ENCODE measurements around the gene SUPT5H. TPM values are rescaled to one million over a fixed set of nuclear protein-coding genes. Genes with fewer than 3 reads are reported as not detected.
A peak's percentile ranks its signal among the peaks of the same experiment; 100 is the strongest.

SUPT5H gene
- 42.3 and 48.4 TPM in 2 replicates for total RNA-seq (2014; rRNA removed; shearing (Covaris generic))
- polyA plus RNA-seq (2014; cell fraction: nucleus; rRNA removed): 77.1 and 211 TPM in 2 replicates

DNA sequence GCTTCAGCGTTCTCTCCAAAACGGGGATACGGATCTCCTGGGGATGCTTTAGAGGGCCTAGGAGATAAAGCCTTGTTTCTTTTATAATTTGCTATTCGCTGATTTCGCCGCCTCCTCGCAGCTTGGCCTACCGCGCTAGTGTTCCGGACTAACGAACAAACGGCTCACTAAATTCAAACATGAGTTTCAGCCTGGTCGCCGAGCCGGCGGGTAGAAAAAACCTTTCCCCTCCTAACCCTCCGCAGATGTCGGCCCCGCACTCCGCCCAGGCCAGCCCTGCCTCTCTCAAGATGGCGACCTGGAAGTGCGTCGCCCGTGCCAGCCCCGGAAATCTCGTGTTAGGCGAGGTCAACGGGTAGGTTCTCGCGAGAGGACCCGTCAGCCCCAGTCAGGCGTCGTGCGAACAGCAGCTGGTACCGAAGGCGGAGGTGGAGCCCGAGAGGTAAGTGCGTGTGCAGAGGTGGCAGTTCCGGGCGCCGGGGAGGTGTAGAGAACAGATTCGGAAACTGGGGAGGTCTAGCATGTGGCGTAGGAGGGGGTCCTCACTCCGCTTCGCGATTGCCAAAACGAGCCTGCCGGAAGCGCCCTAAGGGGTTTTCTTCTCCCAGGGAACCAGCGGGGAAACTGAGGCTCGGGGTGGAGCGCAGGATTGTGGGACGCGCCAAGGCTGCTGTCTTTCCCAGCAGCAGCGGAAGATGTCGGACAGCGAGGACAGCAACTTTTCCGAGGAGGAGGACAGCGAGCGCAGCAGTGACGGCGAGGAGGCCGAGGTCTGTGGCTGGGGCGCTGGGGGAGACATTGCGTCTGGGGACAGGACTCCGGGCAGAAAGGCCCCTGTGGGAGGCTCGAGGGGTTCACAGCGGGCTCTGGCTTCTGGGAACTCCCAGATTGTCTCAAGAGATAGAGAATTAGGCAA, at the start of gene SUPT5H:
SUPT5H (plus strand) TSS at position 387 of the 916 bp plus-strand sequence; CDS start at position 696, 309 bp downstream.
- peak; percentile 95 for DNase-seq (ENCODE audit: extremely low read depth, low read depth)

DNA sequence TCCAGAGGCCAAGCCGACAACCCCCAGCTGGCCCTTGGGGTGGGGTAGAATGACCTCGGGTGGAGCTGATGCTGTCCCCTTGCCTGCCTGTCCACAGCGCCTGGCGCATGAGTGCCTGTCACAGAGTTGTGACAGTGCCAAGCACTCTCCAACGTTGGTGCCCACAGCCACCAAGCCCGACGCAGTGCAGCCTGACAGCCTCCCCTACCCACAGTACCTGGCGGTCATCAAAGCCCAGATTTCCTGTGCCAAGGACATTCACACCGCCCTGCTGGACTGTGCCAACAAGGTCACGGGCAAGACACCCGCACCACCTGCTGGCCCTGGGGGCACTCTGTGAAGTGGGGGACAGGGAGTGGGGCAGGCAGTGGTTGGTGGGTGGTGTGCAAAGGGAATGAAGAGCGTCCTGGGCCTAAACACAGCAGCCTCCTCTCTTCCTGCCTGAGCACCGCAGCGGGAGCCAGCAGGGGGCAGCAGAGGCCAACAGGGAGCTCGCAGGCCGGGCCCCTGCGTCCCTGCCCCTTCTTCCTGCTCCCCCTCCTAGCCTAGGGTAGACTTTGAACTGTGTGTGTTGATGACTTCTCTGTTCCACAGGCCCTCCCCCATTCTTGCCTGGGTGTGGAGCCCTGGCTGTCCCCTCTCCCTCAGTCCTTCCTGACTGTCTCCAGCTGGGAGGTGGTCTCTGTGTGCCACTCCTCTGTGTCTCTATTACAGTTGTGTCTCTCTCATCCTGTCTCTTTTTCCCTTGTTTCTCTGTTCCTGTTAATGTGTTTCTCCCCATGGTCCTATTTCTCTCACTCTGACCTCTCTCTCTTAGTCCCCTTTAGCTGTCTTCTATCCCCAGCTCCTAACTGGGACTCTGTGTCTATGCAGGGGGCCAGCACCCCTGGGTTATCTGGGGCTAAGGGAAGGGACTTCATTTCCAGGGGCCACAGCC, 47.8 kb upstream of the SUPT5H start:
- DNase-seq (ENCODE audit: extremely low read depth, low read depth): peak; percentile 86

DNA sequence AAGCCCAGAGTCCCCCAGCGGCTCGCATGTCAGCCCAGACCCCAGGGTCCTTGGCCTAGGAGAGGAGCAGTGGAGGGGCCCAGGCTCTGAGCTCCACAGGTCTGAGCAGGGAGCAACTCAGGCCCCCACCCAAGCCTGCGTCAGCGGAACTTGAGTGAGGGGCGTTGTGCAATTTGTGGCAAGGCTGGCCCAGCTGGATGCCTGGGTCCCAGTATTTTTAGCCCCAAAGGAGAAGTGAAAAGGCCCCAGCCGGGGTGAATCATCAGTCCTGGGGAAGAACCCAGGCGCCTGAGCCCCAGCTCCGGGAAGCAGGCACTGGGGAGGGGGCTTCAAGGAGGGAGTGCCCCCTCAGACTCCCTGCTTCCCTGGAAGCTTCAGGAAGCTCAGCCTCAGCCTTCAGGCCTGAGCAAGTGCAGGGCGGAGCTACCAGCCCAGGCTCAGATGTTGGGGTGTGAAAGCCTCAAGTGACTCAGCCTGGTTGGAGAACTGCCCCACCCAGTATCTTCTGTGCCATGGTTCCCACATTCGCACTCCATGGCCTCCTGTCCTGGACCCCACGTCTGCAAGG, 47.0 kb upstream of the SUPT5H start:
- DNase-seq (ENCODE audit: extremely low read depth, low read depth): peak; percentile 83

DNA sequence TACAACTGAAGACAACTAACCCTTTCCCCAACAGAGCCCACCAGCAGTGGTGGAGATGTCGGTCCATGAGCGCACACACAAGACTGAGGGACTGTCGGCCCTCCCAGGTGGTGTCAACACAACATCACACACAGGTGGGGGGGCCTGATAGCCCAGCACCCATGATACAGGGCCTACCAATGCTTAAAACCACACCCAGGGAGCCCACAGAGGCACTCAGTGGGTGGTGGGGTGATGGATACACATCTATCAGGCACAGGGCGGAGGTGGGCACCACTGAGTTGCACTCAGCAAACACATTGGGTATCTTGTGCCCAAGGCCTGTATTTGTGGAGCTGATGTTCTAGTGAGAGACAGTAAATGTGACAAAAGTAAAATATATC, 45.7 kb upstream of the SUPT5H start:
- no peak for DNase-seq (ENCODE audit: extremely low read depth, low read depth)

DNA sequence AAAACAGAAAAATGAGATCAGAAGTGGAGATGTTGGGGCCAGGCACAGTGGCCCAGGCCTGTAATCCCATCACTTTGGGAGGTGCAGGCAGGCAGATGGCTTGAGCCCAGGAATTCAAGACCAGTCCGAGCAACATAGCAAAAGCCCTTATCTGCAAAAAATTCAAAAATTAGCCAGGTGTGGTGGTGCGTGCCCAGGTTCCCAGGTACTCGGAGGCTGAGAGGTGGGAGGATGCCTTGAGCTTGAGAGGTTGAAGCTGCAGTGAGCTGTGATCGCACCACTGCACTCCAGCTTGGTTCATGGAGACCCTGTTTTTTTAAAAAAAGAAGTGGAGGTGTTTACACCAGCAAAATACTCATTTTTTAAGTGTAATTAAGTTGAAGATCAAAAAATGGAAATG, 45.3 kb upstream of the SUPT5H start:
- no peak for DNase-seq (ENCODE audit: extremely low read depth, low read depth)

DNA sequence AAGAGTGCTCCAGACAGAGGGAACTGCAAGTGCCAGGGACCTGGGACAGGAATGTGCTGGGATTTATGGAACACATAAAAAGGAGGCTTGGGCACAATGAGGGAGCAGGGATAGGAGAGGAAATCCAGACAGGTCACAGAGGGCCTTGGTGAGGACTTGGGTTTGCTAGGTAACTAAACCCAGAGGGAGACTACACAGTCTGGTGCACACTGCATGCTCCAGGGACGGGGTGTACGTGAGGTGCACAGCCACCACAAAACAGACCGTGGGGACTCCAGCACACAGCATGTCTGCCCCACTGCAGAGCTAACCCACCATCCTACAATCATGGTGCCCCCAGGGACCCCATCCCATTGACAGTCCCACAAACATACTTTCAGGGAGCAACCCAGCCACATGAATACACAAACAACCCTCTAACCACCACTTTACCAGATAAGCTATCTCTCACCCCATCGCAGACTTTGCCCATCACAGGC, 44.3 kb upstream of the SUPT5H start:
- DNase-seq (ENCODE audit: extremely low read depth, low read depth): no peak

DNA sequence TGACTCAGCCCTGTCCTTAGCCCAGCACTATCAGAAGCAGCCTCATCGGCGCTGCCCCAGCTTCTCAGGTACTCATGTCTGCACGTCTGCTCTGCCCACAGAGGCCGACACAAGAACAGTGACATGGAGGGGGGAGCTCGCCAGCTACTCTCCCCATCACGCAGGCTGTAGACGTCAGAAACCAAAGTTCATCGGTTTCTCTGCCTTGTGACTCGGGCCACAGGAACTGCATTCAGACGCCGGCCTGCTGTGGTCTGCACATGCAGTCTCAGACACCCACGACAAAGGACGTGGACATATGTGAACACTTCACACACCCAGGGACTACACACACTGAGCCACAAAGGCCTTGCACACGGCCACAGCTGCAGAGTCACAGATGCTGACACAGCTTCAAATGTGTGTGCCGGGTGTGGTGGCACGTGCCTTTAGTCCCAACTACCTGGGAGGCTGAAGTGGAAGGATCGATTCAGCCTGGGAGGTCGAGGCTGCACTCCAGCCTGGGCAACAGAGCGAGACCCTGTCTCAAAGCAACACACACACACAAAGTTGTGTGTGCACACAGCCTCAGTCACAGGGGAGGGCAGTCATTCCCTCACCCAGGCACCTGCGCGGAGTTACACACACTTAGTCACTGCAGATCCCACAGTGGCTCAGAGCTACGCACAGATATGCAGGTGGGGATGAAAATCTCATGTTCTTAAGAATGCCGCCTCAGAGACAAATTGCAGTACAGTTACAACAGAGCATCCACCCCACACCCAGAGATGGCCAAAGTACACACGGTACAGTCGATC, 43.6 kb upstream of the SUPT5H start:
- DNase-seq (ENCODE audit: extremely low read depth, low read depth): peak; percentile 65

DNA sequence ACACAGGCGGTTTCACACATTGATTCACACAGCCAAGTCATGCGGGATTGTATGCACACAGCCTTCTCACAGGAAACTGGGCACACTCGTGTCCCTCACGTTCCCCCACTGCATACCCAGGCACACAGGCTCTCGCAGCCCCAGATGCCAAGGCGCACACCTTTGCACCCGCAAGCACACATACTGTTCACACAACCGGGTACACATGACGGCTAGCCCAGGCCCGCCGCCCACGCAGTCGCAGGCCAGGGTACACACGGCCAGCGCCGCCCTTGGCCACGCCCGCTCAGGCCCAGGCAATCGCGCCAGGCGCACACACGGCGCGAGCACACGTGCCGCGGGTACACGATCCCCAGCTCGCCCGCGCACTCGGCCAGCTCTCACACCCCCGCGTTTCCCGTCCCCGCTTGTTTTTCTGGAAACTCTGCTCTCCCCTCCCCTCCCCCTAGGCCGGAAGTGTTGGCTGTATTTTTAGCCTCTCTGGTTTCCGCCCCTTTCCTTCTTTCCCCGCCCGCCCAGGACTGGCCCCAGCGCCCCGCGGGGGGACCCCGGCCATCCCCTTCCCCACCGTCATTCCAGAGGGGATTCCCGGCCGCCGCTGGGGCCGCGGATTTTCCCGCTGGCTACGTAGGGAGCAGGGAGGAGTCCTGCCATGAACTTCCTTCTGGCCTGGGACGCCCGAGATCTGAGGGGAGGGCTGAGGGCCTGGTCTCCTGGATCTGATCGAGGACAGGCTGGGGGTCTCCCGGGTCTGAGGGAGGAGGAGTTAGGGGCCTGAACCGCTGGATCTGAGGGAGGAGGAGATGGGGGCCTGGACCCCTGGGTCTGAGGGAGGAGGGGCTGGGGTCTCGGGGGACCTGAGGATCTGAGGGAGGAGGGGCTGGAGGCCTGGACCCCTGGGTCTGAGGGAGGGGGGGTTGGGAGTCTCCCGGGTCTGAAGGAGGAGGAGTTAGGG, 42.8 kb upstream of the SUPT5H start:
- DNase-seq (ENCODE audit: extremely low read depth, low read depth): no peak

DNA sequence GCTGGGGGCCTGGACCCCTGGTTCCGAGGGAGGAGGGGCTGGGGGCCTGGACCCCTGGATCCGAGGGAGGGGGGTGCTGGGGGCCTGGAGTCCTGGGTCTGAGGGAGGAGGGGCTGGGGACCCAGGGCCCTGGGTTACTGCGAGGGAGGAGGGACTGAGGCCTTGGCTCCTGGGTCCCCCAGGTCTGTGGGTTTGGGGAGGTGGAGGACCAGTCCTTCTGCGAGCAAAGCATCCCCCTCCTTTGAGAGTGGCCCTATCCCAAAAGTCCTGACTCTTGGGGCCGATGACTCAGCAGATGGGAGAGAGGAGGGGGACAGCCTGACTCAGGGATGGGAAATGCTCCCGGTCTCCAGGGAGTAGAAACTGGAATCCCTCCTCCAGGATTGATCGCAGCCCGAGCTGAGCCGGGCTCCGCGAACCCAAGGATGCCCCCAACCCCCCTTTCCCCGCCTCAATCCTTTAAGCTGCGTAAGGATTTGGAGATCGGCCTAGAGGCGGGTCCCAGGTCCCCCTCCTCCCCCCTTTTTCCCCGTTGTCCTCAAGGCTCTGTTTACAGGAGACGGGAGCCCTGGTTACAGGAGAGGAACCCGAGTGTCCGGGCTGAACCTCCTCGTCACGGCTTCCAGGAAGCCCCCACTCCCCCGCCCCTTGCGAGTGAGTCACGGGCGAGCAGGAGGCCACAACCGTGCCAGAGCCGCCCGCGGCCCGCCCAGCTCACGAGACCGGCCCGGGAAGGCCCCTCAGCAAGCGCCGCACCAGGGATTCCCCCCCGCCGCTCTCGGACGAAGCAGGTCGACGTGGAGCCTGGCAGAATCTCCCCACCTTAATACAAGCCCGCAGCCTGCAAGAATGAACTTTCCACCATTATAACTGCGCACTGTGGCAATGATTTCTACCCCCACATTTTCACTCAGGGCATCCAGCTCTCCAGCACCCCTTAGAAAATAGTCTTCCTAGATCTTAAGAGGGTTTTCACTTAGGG, 41.8 kb upstream of the SUPT5H start:
- DNase-seq (ENCODE audit: extremely low read depth, low read depth): peak; percentile 91

DNA sequence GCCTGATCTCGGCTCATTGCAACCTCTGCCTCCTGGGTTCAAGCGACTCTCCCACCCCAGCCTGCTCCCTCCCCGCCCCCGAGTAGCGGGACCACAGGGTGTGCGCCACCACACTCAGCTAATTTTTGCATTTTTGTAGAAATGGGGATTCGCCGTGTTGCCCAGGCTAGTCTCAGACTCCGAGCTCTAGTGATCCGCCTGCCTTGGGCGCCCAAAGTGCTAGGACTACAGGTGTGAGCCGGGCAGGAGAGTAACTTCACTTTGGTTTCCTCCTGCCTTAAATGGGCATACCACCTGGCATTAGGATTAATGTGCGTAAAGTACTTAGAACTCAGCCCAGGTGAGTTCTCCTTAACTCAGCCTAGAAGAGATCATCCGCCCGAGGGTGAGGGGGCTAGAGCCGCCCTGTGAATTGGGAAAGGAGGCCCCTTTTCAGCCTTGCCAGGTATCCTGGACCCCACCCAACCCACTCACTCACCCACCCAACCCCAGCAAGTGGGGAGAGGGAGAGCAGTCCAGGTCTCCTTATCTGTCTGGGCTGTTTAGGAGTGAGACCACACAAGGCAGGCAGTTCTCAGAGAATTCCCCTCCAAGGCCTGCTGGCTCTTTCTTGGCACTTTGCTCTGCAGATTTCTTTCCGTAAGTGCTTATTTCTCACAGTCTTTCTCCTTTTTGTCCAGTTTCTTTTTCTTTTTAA, 40.0 kb upstream of the SUPT5H start:
- no peak for DNase-seq (ENCODE audit: extremely low read depth, low read depth)

DNA sequence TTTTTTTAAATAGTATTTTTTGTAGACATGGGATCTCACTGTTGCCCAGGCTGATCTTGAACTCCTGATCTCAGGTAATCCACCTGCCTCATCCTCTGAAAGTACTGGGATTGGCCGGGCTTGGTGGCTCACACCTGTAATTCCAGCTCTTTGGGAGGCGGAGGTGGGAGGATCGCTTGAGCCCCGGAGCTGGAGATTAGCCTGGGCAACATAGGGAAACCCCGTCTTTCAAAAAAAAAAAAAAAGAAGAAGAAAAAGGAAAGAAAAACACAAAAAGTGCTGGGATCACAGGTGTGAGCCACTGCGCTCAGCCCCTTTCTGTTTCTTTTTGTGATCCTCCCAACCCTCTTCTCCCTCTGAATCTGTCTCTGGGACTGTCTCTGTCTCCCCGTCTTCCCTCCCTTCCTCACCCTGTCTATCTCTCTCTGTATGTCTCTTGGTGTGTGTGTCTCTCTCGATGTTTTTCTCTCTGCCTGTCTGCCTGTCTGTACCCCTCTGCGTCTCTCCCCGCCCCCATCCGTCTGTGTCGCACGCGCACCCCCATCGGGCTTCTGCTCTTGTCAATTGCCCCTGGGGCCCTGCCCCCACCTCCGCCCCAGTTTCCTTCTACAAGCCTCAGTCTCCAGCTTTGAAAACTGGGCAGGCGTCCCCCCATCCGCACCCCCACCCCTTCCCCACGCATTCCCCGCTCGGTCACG, 39.3 kb upstream of the SUPT5H start:
- no peak for DNase-seq (ENCODE audit: extremely low read depth, low read depth)

DNA sequence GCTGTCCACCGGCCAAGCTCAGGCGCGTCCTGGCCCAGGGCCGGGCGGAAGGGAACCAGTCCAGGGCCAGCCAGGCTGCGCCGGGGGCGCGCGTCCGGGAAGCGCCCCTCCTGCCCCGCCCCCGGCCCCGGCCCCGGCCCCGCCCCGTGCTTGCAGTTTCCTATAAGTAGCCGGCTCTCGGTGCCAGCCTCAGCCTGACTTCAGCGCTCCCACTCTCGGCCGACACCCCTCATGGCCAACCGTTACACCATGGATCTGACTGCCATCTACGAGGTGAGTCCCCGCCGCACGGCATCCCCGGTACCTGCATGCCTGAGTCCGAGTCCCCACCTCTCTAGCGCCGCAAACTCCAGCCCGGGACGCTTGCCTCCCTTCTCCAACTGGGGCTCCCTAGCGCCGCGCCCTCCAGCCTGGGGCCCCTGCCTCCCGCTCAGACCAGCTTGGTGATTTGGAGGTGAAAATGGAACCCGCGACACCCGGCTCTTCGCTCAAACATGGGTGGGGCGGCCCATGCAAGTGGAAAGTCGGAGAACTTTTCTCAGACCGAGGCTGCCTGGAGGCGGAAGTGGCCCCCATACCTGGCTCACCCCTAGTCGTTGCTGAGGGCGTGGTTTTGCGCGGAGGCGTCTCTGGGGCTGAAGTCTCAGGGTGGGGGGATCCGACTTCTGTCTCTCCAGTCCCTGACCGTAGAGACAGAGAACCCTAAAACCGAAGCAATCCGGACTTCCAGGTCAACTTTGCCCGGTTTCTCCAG, 38.5 kb upstream of the SUPT5H start, which contains the start of gene ZFP36:
ZFP36 (plus strand) TSS at position 192 of the 754 bp plus-strand sequence; CDS start at position 250, 58 bp downstream.
- DNase-seq (ENCODE audit: extremely low read depth, low read depth): peak; percentile 81

DNA sequence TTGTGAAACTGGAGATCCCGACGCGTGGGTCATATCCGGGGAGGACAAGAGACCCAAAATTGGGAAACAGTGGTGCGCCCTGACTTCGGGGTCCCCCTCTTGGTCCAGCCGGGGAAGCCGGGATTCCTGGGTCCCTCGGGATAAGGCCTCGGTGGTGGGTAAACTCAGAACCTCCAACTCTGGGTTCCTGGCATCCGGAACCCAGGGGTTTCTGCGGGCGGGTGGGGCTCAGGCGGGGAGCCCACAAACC, 38.0 kb upstream of the SUPT5H start:
- DNase-seq (ENCODE audit: extremely low read depth, low read depth): no peak

DNA sequence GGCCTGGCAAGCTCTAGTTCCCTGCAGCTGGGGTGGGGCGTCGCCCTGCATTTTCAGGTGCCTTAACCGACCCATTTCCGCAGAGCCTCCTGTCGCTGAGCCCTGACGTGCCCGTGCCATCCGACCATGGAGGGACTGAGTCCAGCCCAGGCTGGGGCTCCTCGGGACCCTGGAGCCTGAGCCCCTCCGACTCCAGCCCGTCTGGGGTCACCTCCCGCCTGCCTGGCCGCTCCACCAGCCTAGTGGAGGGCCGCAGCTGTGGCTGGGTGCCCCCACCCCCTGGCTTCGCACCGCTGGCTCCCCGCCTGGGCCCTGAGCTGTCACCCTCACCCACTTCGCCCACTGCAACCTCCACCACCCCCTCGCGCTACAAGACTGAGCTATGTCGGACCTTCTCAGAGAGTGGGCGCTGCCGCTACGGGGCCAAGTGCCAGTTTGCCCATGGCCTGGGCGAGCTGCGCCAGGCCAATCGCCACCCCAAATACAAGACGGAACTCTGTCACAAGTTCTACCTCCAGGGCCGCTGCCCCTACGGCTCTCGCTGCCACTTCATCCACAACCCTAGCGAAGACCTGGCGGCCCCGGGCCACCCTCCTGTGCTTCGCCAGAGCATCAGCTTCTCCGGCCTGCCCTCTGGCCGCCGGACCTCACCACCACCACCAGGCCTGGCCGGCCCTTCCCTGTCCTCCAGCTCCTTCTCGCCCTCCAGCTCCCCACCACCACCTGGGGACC, 37.6 kb upstream of the SUPT5H start:
- DNase-seq (ENCODE audit: extremely low read depth, low read depth): no peak
